NCI-H748 treated with DMSO at 0.1 percent for 48 hours (cell line): Measurements from ENCODE around the gene DCTN3.

Experiments used
- DNase-seq: peaks from one replicate; lab custom pipeline; 2025; lab: John Stamatoyannopoulos, UW

Gene DCTN3

GRCh38 chr9:34573599-34574325 lies 46.5 kb downstream of the DCTN3 start:
- DNase-seq = no peak

GRCh38 chr9:34572628-34573027 lies 47.7 kb downstream of the DCTN3 start:
- no peak for DNase-seq

GRCh38 chr9:34572092-34572491 lies 48.2 kb downstream of the DCTN3 start:
- no peak for DNase-seq

- DNase-seq = no peak
Measured at GRCh38 chr9:34571481-34571810, 48.8 kb downstream of the DCTN3 start.

GRCh38 chr9:34570809-34571480 lies 49.4 kb downstream of the DCTN3 start:
- no peak for DNase-seq

GRCh38 chr9:34570376-34570775 lies 49.9 kb downstream of the DCTN3 start:
- no peak for DNase-seq

GRCh38 chr9:34568774-34569173 lies 51.5 kb downstream of the DCTN3 start:
- no peak for DNase-seq

- DNase-seq = no peak
Measured at GRCh38 chr9:34568133-34568532, 52.2 kb downstream of the DCTN3 start.

GRCh38 chr9:34566972-34567371 lies 53.3 kb downstream of the DCTN3 start:
- no peak for DNase-seq

- no peak for DNase-seq
Measured at GRCh38 chr9:34566322-34566721, 54.0 kb downstream of the DCTN3 start.

GRCh38 chr9:34565856-34566255 lies 54.4 kb downstream of the DCTN3 start:
- DNase-seq = no peak

- DNase-seq = no peak
Measured at GRCh38 chr9:34564617-34565016, 55.7 kb downstream of the DCTN3 start.
